OCI-LY1 (cell line): ENCODE results near the gene MEIG1.
"Not testable (repeated sequence)": the region's sequence is repeated elsewhere in the genome, so short reads cannot be mapped to it uniquely, and the experiment has no call there.

Experiments
- EZH2 ChIP-seq: fragments of 200-600 bp; sonication (generic), shearing (Covaris generic); IDR thresholded peaks from 2 replicates; pipeline ENCODE4 v1.8.0; 2017; ENCODE audit warnings: borderline replicate concordance, mixed run types, mild to moderate bottlenecking, antibody characterized with exemption, low read length, moderate library complexity, mixed read lengths
- TF ChIP-seq, protein P1 (sequence below): fragments of 200-600 bp; sonication (generic), shearing (Covaris generic); IDR thresholded peaks from 2 replicates; pipeline ENCODE4 v1.5.1; 2017; ENCODE audit warnings: mild to moderate bottlenecking, antibody characterized with exemption, low read length, moderate library complexity, mixed read lengths

DNA sequence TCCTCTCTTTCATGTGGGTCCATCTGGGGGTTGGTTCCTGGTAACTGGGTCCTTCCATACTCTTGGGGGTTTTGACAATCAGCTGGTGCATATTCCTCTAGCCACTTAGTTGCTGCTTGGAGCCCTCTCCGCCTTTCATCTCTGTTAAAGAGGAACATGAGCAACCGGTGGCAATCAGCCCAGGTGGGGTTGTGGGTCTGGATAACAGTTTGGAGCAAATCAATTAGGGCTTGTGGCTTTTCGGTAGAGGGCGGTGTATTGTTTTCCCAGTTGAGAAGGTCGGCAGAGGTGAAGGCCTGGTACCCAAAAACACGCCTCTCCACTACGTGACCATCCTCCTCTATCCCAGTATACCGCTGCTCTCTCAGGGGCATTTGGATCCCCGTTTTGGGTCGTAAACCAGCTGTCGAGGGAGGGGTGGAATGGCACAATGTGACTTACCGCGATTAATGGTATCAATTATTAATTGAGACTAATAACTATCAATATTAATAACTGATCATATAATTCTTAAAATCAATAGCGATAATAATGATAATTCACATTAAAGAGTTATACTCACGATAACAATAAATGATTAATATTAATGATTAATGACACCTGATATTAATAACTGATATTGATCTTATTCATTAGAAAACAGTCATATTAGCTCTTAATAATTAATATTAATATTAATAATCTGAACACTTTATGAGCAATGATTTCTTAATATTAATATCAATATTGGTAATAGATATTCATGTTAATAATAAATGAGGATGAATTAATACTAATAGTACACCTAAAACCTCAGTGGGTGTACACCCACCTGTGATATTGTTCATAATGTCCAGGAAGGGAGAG, 15.2 kb downstream of the MEIG1 start:
- TF ChIP-seq, protein P1, sequence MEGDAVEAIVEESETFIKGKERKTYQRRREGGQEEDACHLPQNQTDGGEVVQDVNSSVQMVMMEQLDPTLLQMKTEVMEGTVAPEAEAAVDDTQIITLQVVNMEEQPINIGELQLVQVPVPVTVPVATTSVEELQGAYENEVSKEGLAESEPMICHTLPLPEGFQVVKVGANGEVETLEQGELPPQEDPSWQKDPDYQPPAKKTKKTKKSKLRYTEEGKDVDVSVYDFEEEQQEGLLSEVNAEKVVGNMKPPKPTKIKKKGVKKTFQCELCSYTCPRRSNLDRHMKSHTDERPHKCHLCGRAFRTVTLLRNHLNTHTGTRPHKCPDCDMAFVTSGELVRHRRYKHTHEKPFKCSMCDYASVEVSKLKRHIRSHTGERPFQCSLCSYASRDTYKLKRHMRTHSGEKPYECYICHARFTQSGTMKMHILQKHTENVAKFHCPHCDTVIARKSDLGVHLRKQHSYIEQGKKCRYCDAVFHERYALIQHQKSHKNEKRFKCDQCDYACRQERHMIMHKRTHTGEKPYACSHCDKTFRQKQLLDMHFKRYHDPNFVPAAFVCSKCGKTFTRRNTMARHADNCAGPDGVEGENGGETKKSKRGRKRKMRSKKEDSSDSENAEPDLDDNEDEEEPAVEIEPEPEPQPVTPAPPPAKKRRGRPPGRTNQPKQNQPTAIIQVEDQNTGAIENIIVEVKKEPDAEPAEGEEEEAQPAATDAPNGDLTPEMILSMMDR = not testable (repeated sequence)
- TF ChIP-seq EZH2 = not testable (repeated sequence)
